Activated naive CD8-positive, alpha-beta T cell treated with anti-CD3 and anti-CD28 coated beads, Interleukin-2, amount 50 U/mL, for 24 hours (primary cell): Measurements from ENCODE around the gene SMPDL3A.

Experiments
- ATAC-seq: fragments of 150-1000 bp; cut with Tn5 transposase; one replicate; pipeline ENCODE4 v1.10.0; 2021
- DNase-seq: peaks from one replicate; pipeline ENCODE4 v3.0.0; 2021
- H3K27ac Mint-ChIP-seq: one replicate; pipeline ENCODE4 v1.8.0; 2021; ENCODE audit warnings: mild to moderate bottlenecking, mixed read lengths
- H3K27me3 Mint-ChIP-seq: one replicate; pipeline ENCODE4 v1.8.0; 2021; ENCODE audit warnings: mixed read lengths
- H3K36me3 Mint-ChIP-seq: one replicate; pipeline ENCODE4 v1.8.0; 2021; ENCODE audit warnings: low read depth, mixed read lengths
- H3K4me1 Mint-ChIP-seq: one replicate; pipeline ENCODE4 v1.8.0; 2021; ENCODE audit warnings: mixed read lengths
- H3K4me3 Mint-ChIP-seq: one replicate; pipeline ENCODE4 v1.8.0; 2021; ENCODE audit warnings: mild to moderate bottlenecking, moderate library complexity, mixed read lengths
- H3K9me3 Mint-ChIP-seq: one replicate; pipeline ENCODE4 v1.8.0; 2021; ENCODE audit warnings: mixed read lengths

SMPDL3A gene

DNA sequence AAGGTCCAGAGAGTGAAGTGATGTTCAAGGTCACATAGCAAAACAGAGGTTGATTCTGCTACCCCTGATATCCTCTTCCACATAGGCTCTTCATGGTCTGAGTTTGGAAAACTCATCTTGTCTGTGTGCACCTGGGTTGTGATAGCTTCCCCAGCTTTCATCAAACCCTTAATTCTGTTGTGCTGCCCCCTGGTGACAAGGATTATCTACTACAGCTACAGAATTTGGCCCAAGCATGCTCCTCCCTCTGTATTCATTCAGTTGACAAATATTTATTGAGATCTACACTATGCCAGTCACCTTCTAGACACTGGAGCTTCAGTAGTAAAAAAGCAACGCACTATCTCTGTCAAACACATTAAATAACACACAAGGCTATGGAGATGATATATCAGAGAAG, 50.4 kb downstream of the SMPDL3A start:
- DNase-seq: peak; percentile 53
- Mint-ChIP-seq H3K4me1 (no peaks in the 10 kb centered on the region), H3K27me3 (no peaks in the 10 kb centered on the region), H3K36me3 (no peaks in the 10 kb centered on the region), H3K9me3 (no peaks in the 10 kb centered on the region), H3K27ac (no peak overlapping the region), H3K4me3 (no peak overlapping the region)
- ATAC-seq: peak; percentile 43

DNA sequence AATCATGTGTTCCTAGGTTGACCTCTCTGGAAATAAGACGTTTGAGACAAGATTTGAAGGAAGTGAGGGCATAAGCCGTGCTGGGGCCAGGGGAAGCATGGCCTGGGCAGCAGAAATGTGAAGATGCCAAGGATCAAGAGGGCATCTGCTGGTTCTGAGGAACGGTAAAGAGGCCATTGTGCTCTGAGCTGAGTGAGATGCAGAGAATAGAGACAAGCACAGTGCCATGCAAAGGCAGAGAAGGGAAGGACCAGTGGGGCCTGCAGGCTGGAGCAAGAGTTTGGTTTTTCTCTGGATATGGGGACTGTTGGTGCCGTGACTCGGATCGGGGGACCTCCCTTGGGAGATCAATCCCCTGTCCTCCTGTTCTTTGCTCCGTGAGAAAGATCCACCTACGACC, 50.8 kb downstream of the SMPDL3A start:
- ATAC-seq (no peak), DNase-seq (no peak)
- no peaks in the 10 kb centered on the region for H3K4me1 Mint-ChIP-seq
- H3K27me3 Mint-ChIP-seq: no peaks in the 10 kb centered on the region
- H3K9me3 Mint-ChIP-seq: no peaks in the 10 kb centered on the region
- H3K36me3 Mint-ChIP-seq: no peaks in the 10 kb centered on the region
- no peak overlapping the region for H3K27ac Mint-ChIP-seq
- no peak overlapping the region for H3K4me3 Mint-ChIP-seq

DNA sequence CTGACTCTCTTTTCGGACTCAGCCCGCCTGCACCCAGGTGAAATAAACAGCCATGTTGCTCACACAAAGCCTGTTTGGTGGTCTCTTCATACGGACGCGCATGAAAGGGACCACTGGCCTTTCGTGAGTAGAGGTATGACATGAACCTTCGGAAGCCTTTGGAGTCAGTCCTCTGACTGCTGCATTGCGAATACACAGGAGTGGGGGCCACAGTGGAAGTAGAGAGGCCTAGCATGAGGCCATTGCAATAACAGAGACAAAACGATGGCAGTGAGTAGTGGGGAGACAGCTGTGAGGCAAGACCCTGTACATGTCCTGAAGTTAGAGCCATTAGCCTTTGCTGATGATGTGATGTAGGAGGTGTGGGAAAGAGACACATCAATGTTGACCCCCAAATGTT, 56.4 kb downstream of the SMPDL3A start:
- H3K9me3 Mint-ChIP-seq: no peaks in the 10 kb centered on the region
- H3K27me3 Mint-ChIP-seq: no peaks in the 10 kb centered on the region
- no peak for ATAC-seq
- no peak for DNase-seq
- H3K27ac Mint-ChIP-seq: no peak overlapping the region
- no peaks in the 10 kb centered on the region for H3K36me3 Mint-ChIP-seq
- H3K4me3 Mint-ChIP-seq: no peak overlapping the region
- no peaks in the 10 kb centered on the region for H3K4me1 Mint-ChIP-seq

DNA sequence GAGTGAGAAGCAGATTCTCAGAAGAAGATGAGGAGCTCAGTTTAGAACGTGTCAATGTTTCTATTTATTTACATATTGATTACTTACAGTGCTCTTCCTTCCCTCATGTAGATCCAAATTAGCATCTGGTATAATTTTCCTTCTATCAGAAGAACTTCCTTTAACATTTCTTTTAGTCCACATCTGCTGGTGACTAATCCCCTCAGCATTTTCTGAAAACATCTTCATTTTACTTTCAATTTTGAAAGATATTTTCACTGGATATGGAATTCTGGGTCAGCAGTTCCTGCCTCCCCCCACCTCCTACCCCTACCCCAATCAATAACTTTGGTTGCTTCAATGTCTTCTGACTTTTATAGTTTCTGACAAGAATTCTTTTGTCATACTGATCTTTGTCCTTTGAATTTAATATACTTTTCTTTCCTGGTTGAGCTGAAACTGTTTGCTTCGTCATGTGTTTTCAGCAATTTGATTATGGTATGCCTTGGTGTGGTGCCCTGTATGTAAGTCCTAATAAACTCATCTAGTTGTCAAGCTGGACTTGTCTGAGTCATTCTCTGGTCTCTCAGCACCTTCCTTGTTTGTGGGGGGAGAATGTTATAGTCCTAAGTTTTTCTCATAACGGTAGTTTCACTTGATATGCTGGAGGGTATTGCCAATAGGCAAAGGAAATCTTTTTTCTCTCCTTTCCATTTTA, 57.0 kb downstream of the SMPDL3A start:
- ATAC-seq (no peak), DNase-seq (no peak)
- Mint-ChIP-seq H3K27me3 (no peaks in the 10 kb centered on the region), H3K27ac (no peak overlapping the region), H3K4me3 (no peak overlapping the region), H3K4me1 (no peaks in the 10 kb centered on the region), H3K36me3 (no peaks in the 10 kb centered on the region), H3K9me3 (no peaks in the 10 kb centered on the region)

DNA sequence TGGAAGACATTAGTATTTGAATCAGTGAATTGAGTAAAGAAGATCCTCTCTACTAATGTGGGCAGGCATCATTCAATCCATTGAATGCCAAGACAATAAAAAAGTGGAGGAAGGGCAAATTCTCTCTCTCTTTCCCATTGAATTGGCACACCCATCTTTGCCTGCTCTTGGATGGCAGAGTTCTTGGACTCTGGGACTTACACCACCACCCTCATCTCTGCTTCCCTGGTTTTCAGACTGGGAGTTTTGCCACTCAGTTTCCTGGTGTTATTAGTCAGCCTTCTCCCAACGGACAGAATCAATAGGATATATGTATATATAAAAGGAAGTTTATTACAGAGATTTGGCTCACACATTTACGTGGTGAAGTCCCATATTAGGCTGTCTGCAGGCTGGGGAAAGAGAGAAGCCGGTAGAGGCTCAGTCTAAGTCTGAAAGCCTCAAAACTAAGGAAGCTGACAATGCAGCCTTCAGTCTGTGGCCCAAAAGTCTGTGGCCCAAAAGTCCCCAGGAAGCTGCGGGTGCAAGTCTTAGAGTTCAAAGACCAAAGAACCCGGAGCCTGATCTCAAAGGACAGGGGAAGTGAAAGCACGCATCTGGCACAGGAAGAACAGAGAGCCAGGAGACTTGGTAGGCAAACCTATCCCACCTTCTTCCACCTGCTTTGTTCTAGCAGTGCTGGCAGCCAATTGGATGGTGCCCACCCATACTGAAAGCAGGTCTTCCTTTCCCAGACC, 64.4 kb downstream of the SMPDL3A start:
- no peak for DNase-seq
- Mint-ChIP-seq H3K4me3 (no peak overlapping the region), H3K27me3 (no peaks in the 10 kb centered on the region), H3K4me1 (no peaks in the 10 kb centered on the region), H3K9me3 (no peaks in the 10 kb centered on the region), H3K36me3 (no peaks in the 10 kb centered on the region), H3K27ac (no peak overlapping the region)
- no peak for ATAC-seq
